Esophagus muscularis mucosa (tissue), 4 donors: ENCODE measurements around the gene ANKRD13D. TPM values are rescaled to one million over a fixed set of nuclear protein-coding genes. Genes with fewer than 3 reads are reported as not detected.

Experiments used
- DNase-seq: peaks from one replicate; pipeline ENCODE4 v3.0.0-alpha.2; 2017; ENCODE audit errors: extremely low spot score
- H3K27ac ChIP-seq, 4 donors: fragments of 200-600 bp; sonication (generic); replicated peaks in 1 of 4; 1 replicate in 3 of 4; 2 replicates in 1 of 4; pipeline ENCODE4 v1.5.1; 2016 to 2019; ENCODE audit warnings: mild to moderate bottlenecking in 1 of 4
- H3K27me3 ChIP-seq, 4 donors: fragments of 200-600 bp; sonication (generic); one replicate each; pipeline versions ENCODE4 v1.5.1 to v1.6.0; 2016 to 2019
- H3K36me3 ChIP-seq, 4 donors: fragments of 200-600 bp; sonication (generic); one replicate each; pipeline ENCODE4 v1.5.1; 2016 to 2019
- H3K4me1 ChIP-seq, 4 donors: fragments of 200-600 bp; sonication (generic); one replicate each; pipeline ENCODE4 v1.5.1; 2016 to 2019
- H3K4me3 ChIP-seq, 4 donors: fragments of 200-600 bp; sonication (generic); 1 replicate in 2 of 4; 2 replicates in 2 of 4; pipeline ENCODE4 v1.5.1; 2016 to 2019; ENCODE audit warnings: mild to moderate bottlenecking in 4 of 4, moderate library complexity in 1 of 4
- H3K9me3 ChIP-seq, 4 donors: fragments of 200-600 bp; sonication (generic); 1 replicate in 3 of 4; 2 replicates in 1 of 4; pipeline ENCODE4 v1.5.1; 2016 to 2019
- CTCF ChIP-seq, 3 experiments: fragments of 200-600 bp in 2 of 3; fragments of 450-650 bp in 1 of 3; sonication (generic) in 2 of 3; IDR thresholded peaks; one replicate each; pipeline ENCODE4 v1.5.1; 2017 to 2019; ENCODE audit warnings: antibody characterized with exemption in 3 of 3, mild to moderate bottlenecking in 2 of 3, moderate library complexity in 1 of 3
- EP300 ChIP-seq: sonication (generic); formaldehyde crosslinking; IDR thresholded peaks from one replicate; pipeline ENCODE4 v1.6.1; 2017; ENCODE audit warnings: antibody characterized with exemption
- POLR2A ChIP-seq: fragments of 450-650 bp; IDR thresholded peaks from one replicate; pipeline ENCODE4 v1.6.1; 2017; ENCODE audit warnings: antibody characterized with exemption, moderate library complexity, mild to moderate bottlenecking, low read depth
- POLR2AphosphoS5 ChIP-seq, 2 donors: sonication (generic); formaldehyde crosslinking; IDR thresholded peaks; one replicate each; pipeline ENCODE4 v1.6.1; 2017; ENCODE audit warnings: antibody characterized with exemption in 2 of 2
- WGBS: methylation state at CpG from one replicate; pipeline ENCODE4 v1.1.5; 2018; 5-methylcytosine and 5-hydroxymethylcytosine counted together
- intact Hi-C: fragments of 100-400 bp; cut with DNase I; formaldehyde crosslinking; loops from one replicate; pipeline ENCODE4 v1.15.1; 2023
- total RNA-seq, 4 donors: library from RNA; depleted of rRNA; stranded (reverse); fragments of >200 nt; gene quantifications; one replicate each; pipeline versions ENCODE4 v1.1.0 to v1.2.1, GENCODE V29; 2016

Gene ANKRD13D
- total RNA-seq, 4 donors from 2014 or later, result 27.7 to 53.0 (median 39.5) TPM

GRCh38 chr11:67276781-67277230 lies 12.3 kb upstream of the ANKRD13D start:
- Histone ChIP-seq H3K27me3 (no peaks in the 10 kb centered on the region), H3K36me3 (peaks cover 26 to 43% (median 33%) of the 10 kb centered on the region in 4 donors), H3K4me3 (peak overlapping the region; percentile 38 to 56 (median 40)), H3K27ac (peak overlapping the region; percentile 71 to 91 (median 84)), H3K4me1 (peaks cover 72 to 93% (median 89%) of the 10 kb centered on the region in 4 donors), H3K9me3 (no peaks in the 10 kb centered on the region)
- intact Hi-C loops, result no loop called here
- 63% methylated on average over 2 of the region's 16 CpGs for WGBS
- no peak for DNase-seq
- no peak for TF ChIP-seq EP300
- TF ChIP-seq CTCF (IDR thresholded peaks at IDR 0.05), result peak in 1 of 3 experiments; percentile 15
- TF ChIP-seq POLR2A, result no peak

- Histone ChIP-seq H3K27ac (peak overlapping the region; percentile 71 to 91 (median 84)), H3K4me1 (peaks cover 66 to 92% (median 83%) of the 10 kb centered on the region in 4 donors), H3K4me3 (peak overlapping the region; percentile 38 to 56 (median 40)), H3K9me3 (no peaks in the 10 kb centered on the region), H3K36me3 (peaks cover 32 to 46% (median 37%) of the 10 kb centered on the region in 4 donors), H3K27me3 (no peaks in the 10 kb centered on the region)
- TF ChIP-seq POLR2A (peak; percentile 3), EP300 (no peak), POLR2AphosphoS5 (IDR thresholded peaks at IDR 0.05) (peak; percentile 50 to 78)
- DNase-seq, result peak; percentile 98
- 11% methylated on average over 9 of the region's 24 CpGs for WGBS
- intact Hi-C loops, result no loop called here
These were observed 11.7 kb upstream of the ANKRD13D start for GRCh38 chr11:67277231-67277961.

- peaks cover 56 to 89% (median 73%) of the 10 kb centered on the region in 4 donors for H3K4me1 ChIP-seq
- no peaks in the 10 kb centered on the region for H3K27me3 ChIP-seq
- TF ChIP-seq POLR2AphosphoS5 (IDR thresholded peaks at IDR 0.05) (no peak), EP300 (no peak), POLR2A (no peak), CTCF (IDR thresholded peaks at IDR 0.05) (no peak)
- DNase-seq, result no peak
- H3K9me3 ChIP-seq, result no peaks in the 10 kb centered on the region
- intact Hi-C loops, result no loop called here
- peak overlapping the region; percentile 38 to 56 (median 40) for H3K4me3 ChIP-seq
- peak overlapping the region; percentile 71 to 91 (median 84) for H3K27ac ChIP-seq
- WGBS, result 69% methylated on average over 5 of the region's 14 CpGs
- peaks cover 42 to 51% (median 47%) of the 10 kb centered on the region in 4 donors for H3K36me3 ChIP-seq
These were observed 10.8 kb upstream of the ANKRD13D start for GRCh38 chr11:67278135-67278938.

- Histone ChIP-seq H3K4me1 (peaks cover 49 to 87% (median 66%) of the 10 kb centered on the region in 4 donors), H3K4me3 (no peak overlapping the region), H3K9me3 (no peaks in the 10 kb centered on the region), H3K27me3 (no peaks in the 10 kb centered on the region), H3K27ac (peak overlapping the region; percentile 71 to 91 (median 84)), H3K36me3 (peaks cover 49 to 58% (median 54%) of the 10 kb centered on the region in 4 donors)
- TF ChIP-seq POLR2AphosphoS5 (IDR thresholded peaks at IDR 0.05) (no peak), CTCF (IDR thresholded peaks at IDR 0.05) (no peak), POLR2A (no peak), EP300 (no peak)
- 88% methylated on average over 11 of the region's 14 CpGs for WGBS
- intact Hi-C loops, result no loop called here
- no peak for DNase-seq
These were observed 10.0 kb upstream of the ANKRD13D start for GRCh38 chr11:67278939-67279588.
